Gastroesophageal sphincter (tissue), 3 donors: ENCODE data around the gene CNNM3.

Experiments used
- EP300 ChIP-seq: sonication (generic); formaldehyde crosslinking; IDR thresholded peaks from one replicate; pipeline ENCODE4 v1.6.1; 2017; ENCODE audit warnings: antibody characterized with exemption, mild to moderate bottlenecking
- POLR2AphosphoS5 ChIP-seq: sonication (generic); formaldehyde crosslinking; IDR thresholded peaks from one replicate; pipeline ENCODE4 v1.6.1; 2017; ENCODE audit warnings: antibody characterized with exemption
- TF ChIP-seq, protein P1 (sequence below), 4 experiments: fragments of 200-600 bp in 2 of 4; fragments of 450-650 bp in 2 of 4; sonication (generic) in 1 of 4; IDR thresholded peaks; one replicate each; pipeline ENCODE4 v1.5.1; 2017 to 2019; ENCODE audit warnings: antibody characterized with exemption in 4 of 4, mild to moderate bottlenecking in 2 of 4, moderate library complexity in 2 of 4

DNA sequence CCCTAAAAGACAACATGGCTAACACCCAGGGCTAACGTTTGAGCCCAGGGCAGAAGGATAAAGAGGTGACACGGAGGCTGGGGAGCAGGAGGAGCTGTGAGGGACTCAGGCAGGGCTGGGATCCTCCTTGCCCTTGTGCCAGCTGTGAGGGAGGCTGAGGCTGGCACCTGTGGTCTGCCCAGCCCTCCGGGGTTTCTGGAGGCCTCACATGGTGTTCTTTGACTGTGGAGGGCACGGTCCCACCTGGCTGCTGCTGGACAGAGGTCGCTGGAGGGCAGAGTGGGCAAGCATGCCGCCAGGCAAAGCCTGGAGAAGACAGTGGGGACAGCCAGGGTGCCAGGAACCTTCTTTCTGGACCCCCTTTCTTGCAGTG, 26.8 kb upstream of the CNNM3 start:
- TF ChIP-seq, protein P1, sequence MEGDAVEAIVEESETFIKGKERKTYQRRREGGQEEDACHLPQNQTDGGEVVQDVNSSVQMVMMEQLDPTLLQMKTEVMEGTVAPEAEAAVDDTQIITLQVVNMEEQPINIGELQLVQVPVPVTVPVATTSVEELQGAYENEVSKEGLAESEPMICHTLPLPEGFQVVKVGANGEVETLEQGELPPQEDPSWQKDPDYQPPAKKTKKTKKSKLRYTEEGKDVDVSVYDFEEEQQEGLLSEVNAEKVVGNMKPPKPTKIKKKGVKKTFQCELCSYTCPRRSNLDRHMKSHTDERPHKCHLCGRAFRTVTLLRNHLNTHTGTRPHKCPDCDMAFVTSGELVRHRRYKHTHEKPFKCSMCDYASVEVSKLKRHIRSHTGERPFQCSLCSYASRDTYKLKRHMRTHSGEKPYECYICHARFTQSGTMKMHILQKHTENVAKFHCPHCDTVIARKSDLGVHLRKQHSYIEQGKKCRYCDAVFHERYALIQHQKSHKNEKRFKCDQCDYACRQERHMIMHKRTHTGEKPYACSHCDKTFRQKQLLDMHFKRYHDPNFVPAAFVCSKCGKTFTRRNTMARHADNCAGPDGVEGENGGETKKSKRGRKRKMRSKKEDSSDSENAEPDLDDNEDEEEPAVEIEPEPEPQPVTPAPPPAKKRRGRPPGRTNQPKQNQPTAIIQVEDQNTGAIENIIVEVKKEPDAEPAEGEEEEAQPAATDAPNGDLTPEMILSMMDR (IDR thresholded peaks at IDR 0.05), result no peak
- TF ChIP-seq POLR2AphosphoS5 (no peak), EP300 (no peak)
